PC-9 (cell line): ENCODE results near the gene PFDN2.

Source experiments
- CTCF ChIP-seq: fragments of 200-600 bp; sonication (generic); conservative IDR thresholded peaks from 2 replicates; pipeline ENCODE4 v1.6.1; 2017; ENCODE audit warnings: mixed run types, antibody characterized with exemption, mild to moderate bottlenecking, moderate library complexity
- EZH2 ChIP-seq: fragments of 200-600 bp; sonication (generic); IDR thresholded peaks from 2 replicates; pipeline ENCODE4 v1.8.0; 2017; ENCODE audit warnings: antibody characterized with exemption, low read depth

DNA sequence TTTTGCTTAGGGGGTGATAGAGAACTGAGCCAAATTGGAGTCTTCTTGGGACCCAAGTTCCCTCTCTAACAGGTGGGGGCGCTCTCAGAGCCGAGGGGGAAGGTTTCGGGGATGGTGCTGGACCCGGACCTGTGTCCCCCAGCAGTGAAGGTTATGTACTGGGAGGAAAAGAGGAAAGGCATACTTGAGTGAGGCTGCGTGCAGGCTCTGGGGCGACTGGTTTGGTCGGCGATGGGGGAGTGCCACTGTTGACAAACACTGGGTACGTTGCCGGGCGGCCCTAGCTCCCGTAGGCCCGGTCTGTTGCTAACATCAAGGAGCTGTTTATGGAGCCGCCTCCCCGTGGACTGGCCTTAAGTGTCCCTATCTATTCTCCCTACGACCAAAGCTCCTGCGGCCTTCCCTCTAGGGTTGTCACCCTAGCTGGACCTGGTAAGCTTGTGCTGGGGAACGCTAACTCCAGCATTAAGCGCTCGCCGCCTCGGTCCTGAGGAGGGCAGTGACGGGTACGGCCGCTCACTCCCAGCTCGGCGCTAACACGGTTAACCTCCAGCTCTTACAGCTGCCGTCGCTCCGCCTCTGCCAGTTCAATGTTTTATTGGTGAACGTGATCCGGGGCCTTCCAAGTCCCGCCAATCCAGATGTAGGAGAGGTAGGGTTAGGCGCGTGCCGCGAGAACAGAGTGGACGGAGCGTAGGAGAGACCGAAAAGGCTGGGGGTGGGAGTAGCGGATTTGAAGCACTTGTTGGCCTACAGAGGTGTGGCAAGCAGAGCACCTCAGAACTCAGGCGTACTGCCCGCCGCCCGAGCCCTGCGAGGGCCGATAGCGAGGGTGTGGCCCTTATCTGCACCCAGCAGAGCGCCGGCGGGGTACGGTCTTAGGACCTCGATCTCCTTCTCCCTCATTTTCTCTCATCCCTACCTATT lies 48.2 kb upstream of the PFDN2 start, which contains the start of gene PPOX:
- no peak; the same call in 1 of the 2 replicates for TF ChIP-seq CTCF
- no peak for TF ChIP-seq EZH2
